Body of pancreas (tissue), 4 donors: ENCODE data around the gene ATP5PD. TPM values are rescaled to one million over a fixed set of nuclear protein-coding genes. Genes with fewer than 3 reads are reported as not detected.

Experiments
- ATAC-seq: fragments of 150-250 bp; one replicate; pipeline ENCODE4 v1.9.1; 2016
- DNase-seq, 4 donors: peaks; one replicate each; pipeline ENCODE4 v3.0.0-alpha.2; 2019
- H3K27ac ChIP-seq, 4 donors: fragments of 200-600 bp; sonication (generic); 1 replicate in 3 of 4; 2 replicates in 1 of 4; pipeline versions ENCODE4 v1.5.1 to v1.6.1; 2016 to 2019; ENCODE audit warnings: mild to moderate bottlenecking in 1 of 4, mixed read lengths in 1 of 4, moderate library complexity in 1 of 4
- H3K27me3 ChIP-seq, 2 donors: fragments of 200-600 bp; sonication (generic); one replicate each; pipeline ENCODE4 v1.6.0; 2016; ENCODE audit warnings: mild to moderate bottlenecking in 1 of 2
- H3K36me3 ChIP-seq, 2 donors: fragments of 200-600 bp; sonication (generic); replicated peaks in 1 of 2; 2 replicates each; pipeline ENCODE4 v1.5.1; 2016; ENCODE audit warnings: low read depth in 2 of 2; ENCODE audit not compliant: insufficient read depth in 1 of 2
- H3K4me1 ChIP-seq: fragments of 200-600 bp; sonication (generic); one replicate; pipeline ENCODE4 v1.6.0; 2016
- H3K4me3 ChIP-seq, 2 donors: fragments of 200-600 bp; sonication (generic); 1 replicate in 1 of 2; 2 replicates in 1 of 2; pipeline ENCODE4 v1.5.1; 2016 to 2019
- H3K9me3 ChIP-seq, 3 donors: fragments of 200-600 bp; sonication (generic); 1 replicate in 2 of 3; 2 replicates in 1 of 3; pipeline ENCODE4 v1.5.1; 2016
- POLR2A ChIP-seq, 3 donors: fragments of 450-650 bp; IDR thresholded peaks; one replicate each; pipeline ENCODE4 v1.6.1; 2016; ENCODE audit warnings: antibody characterized with exemption in 3 of 3, mild to moderate bottlenecking in 2 of 3
- WGBS, 2 donors: methylation state at CpG; one replicate each; pipeline ENCODE4 v1.1.5; 2017; 5-methylcytosine and 5-hydroxymethylcytosine counted together
- intact Hi-C: fragments of 100-400 bp; cut with DNase I; formaldehyde crosslinking; loops from one replicate; pipeline ENCODE4 v1.15.1; 2023
- total RNA-seq, 2 donors: library from RNA; depleted of rRNA; stranded (reverse); fragments of >200 nt; gene quantifications; one replicate each; pipeline ENCODE4 v1.1.0, GENCODE V29; 2016
- TF ChIP-seq, protein P1 (sequence below), 7 experiments: fragments of 450-650 bp in 4 of 7; fragments of 200-600 bp in 3 of 7; sonication (generic) in 3 of 7; IDR thresholded peaks; one replicate each; pipeline ENCODE4 v1.5.1; 2016 to 2019; ENCODE audit warnings: antibody characterized with exemption in 7 of 7

The ATP5PD gene
- total RNA-seq, 2 donors from 2014 or later = 105 to 131 TPM

DNA sequence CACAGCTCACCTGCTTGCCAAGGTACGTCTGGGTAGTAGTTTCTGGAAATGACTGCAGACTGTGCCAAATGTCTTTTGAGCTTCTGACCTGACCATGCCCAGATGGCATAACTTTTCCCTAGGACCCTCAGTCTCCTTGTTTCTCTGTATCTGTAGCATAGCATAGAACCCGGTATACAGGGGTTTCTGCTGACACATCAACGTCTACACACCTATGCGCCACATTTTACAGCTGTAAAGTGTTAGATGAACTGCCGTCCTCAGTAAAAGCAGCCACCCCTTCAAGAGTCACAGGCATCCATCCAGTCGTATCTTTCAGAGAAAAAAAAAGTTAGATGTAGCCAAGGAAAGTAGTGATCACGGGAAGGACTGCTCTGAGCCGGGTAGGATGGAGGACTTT lies 17.7 kb upstream of the ATP5PD start:
- no peak overlapping the region for H3K4me3 ChIP-seq
- DNase-seq (no peak), ATAC-seq (no peak)
- intact Hi-C loops = no loop called here
- no peaks in the 10 kb centered on the region for H3K4me1 ChIP-seq
- 84 to 87% methylated on average over 8 of the region's 8 CpGs for WGBS, 2 donors
- H3K36me3 ChIP-seq = peaks cover 0 to 8% of the 10 kb centered on the region in 2 donors
- no peak overlapping the region for H3K27ac ChIP-seq
- H3K27me3 ChIP-seq = no peaks in the 10 kb centered on the region
- H3K9me3 ChIP-seq = no peaks in the 10 kb centered on the region
- TF ChIP-seq POLR2A (IDR thresholded peaks at IDR 0.05) = no peak
- TF ChIP-seq, protein P1, sequence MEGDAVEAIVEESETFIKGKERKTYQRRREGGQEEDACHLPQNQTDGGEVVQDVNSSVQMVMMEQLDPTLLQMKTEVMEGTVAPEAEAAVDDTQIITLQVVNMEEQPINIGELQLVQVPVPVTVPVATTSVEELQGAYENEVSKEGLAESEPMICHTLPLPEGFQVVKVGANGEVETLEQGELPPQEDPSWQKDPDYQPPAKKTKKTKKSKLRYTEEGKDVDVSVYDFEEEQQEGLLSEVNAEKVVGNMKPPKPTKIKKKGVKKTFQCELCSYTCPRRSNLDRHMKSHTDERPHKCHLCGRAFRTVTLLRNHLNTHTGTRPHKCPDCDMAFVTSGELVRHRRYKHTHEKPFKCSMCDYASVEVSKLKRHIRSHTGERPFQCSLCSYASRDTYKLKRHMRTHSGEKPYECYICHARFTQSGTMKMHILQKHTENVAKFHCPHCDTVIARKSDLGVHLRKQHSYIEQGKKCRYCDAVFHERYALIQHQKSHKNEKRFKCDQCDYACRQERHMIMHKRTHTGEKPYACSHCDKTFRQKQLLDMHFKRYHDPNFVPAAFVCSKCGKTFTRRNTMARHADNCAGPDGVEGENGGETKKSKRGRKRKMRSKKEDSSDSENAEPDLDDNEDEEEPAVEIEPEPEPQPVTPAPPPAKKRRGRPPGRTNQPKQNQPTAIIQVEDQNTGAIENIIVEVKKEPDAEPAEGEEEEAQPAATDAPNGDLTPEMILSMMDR (IDR thresholded peaks at IDR 0.05) = no peak

DNA sequence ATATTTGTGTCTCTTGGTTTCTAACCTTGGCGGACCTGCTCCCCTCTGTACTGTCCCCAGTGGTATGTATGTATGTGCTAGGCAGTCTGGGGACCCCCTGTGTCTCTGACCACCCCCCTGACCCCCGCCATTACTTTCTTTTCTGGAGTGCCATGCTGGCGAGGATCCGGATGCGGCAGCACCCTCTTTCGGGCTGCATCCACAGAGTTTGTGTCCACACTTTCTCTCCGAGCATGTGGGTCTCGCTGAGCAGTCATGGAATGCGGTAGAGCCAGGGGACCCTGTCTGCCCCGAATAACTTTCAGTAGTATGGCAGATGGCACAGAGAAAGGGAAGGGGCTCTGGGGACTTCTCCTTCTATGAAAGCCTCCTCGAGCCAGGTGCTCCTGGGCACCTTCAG lies 17.3 kb upstream of the ATP5PD start:
- DNase-seq (no peak), ATAC-seq (no peak)
- TF ChIP-seq, protein P1 (IDR thresholded peaks at IDR 0.05) = no peak
- TF ChIP-seq POLR2A (IDR thresholded peaks at IDR 0.05) = no peak
- no peaks in the 10 kb centered on the region for H3K9me3 ChIP-seq
- no peaks in the 10 kb centered on the region for H3K4me1 ChIP-seq
- H3K36me3 ChIP-seq = peaks cover 0 to 11% of the 10 kb centered on the region in 2 donors
- H3K4me3 ChIP-seq = no peak overlapping the region
- WGBS, 2 donors = 87 to 93% methylated on average over 10 to 11 of the region's 11 CpGs
- H3K27ac ChIP-seq = no peak overlapping the region
- no peaks in the 10 kb centered on the region for H3K27me3 ChIP-seq
- intact Hi-C loops = no loop called here

DNA sequence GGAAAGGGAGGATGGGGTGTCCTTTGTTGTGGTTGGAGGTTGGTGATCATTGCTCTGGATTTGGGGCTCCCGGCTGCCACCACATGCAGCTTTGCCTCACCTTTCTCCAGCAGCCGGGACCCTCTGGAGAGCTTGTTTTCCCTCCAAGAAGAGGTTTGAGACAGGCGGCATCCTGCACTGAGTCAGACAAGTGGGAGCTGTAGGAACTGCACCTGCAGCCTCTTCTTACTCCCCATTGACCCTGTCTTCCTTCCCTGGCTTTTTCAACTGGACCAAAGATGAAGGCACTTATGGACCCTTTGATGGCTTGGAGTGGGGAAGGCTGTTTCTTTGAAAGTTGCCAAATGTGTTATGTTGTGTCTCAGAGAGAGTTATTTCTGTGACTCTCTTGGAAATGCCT lies 16.9 kb upstream of the ATP5PD start:
- Histone ChIP-seq H3K27me3 (no peaks in the 10 kb centered on the region), H3K9me3 (no peaks in the 10 kb centered on the region), H3K4me1 (no peaks in the 10 kb centered on the region), H3K4me3 (no peak overlapping the region), H3K27ac (no peak overlapping the region), H3K36me3 (peaks cover 0 to 11% of the 10 kb centered on the region in 2 donors)
- DNase-seq = no peak
- ATAC-seq = no peak
- WGBS, 2 donors = 85 to 88% methylated on average over 3 of the region's 3 CpGs
- intact Hi-C loops = no loop called here
- TF ChIP-seq POLR2A (IDR thresholded peaks at IDR 0.05) = no peak

DNA sequence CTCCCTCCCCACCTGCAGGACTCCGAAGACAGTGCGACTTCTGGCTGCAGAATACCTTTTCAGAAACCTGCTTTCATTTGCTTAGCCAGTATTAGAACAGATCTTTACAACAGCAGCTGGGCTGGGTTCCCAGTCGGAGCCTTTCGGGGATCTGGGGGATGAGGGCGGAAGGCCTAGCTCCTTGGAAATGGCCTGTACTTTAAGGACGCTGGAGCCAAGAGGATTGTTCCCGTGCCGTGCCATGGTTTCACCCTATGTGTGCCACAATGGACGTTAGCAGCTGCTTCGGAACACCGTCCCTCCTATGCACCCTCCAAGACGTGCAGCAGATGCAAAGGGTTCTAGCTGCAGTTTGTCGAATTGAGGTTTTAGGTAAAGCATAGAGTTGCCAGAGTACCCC lies 16.4 kb upstream of the ATP5PD start:
- DNase-seq = no peak
- H3K36me3 ChIP-seq = peaks cover 0 to 11% of the 10 kb centered on the region in 2 donors
- H3K4me1 ChIP-seq = no peaks in the 10 kb centered on the region
- H3K27ac ChIP-seq = no peak overlapping the region
- no peaks in the 10 kb centered on the region for H3K9me3 ChIP-seq
- TF ChIP-seq POLR2A (IDR thresholded peaks at IDR 0.05) = no peak
- no peak overlapping the region for H3K4me3 ChIP-seq
- no peaks in the 10 kb centered on the region for H3K27me3 ChIP-seq
- intact Hi-C loops = no loop called here
- WGBS, 2 donors = 88 to 90% methylated on average over 10 to 13 of the region's 13 CpGs
- ATAC-seq = no peak

DNA sequence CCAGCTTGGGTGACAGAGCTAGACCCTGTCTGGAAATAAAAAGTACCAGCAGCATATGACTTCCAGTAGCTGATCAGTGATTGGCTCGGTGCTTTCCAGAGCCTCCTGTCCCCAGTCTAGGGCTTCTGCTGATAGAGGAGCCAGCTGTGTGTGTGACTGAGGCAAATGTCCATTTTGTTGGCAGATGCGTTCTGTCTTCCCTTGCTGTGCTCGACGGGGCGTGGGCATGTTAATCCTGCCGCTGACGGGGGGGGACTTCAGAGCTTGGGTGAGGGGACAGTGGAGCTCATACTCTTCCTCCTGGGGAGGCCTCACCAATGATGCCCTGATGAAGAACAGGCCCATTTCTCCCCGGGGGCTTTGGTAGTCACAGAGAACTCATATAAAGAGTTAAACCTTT lies 14.8 kb upstream of the ATP5PD start:
- DNase-seq (no peak), ATAC-seq (no peak)
- peaks cover 0 to 11% of the 10 kb centered on the region in 2 donors for H3K36me3 ChIP-seq
- 85% methylated on average over 5 to 8 of the region's 8 CpGs for WGBS, 2 donors
- intact Hi-C loops = no loop called here
- no peak overlapping the region for H3K27ac ChIP-seq
- TF ChIP-seq, protein P1 (IDR thresholded peaks at IDR 0.05) = no peak
- TF ChIP-seq POLR2A (IDR thresholded peaks at IDR 0.05) = no peak
- H3K4me1 ChIP-seq = no peaks in the 10 kb centered on the region
- H3K4me3 ChIP-seq = no peak overlapping the region
- H3K9me3 ChIP-seq = no peaks in the 10 kb centered on the region
- no peaks in the 10 kb centered on the region for H3K27me3 ChIP-seq

DNA sequence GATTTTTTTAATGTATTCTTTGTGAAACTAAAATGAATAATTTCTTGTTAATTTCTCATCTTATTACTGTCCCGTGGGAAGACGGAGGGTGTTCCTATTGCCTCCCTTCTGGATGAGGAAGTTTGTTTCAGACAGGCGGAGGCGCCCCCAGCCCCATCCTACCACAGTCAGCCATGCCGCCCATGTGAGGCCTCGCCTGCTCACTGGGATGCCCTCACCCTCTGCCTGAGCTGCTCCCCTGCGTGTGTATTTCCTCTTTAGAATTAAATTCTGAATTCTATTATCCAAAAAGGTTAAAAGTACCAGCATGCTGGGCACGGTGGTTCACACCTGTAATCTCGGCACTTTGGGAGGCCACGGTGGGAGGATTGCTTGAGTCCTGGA lies 14.3 kb upstream of the ATP5PD start:
- no peak for TF ChIP-seq POLR2A (IDR thresholded peaks at IDR 0.05)
- TF ChIP-seq, protein P1 (IDR thresholded peaks at IDR 0.05) = no peak
- DNase-seq (no peak), ATAC-seq (no peak)
- H3K4me1 ChIP-seq = no peaks in the 10 kb centered on the region
- H3K27ac ChIP-seq = no peak overlapping the region
- 94 to 95% methylated on average over 10 of the region's 10 CpGs for WGBS, 2 donors
- peaks cover 0 to 11% of the 10 kb centered on the region in 2 donors for H3K36me3 ChIP-seq
- H3K4me3 ChIP-seq = no peak overlapping the region
- no peaks in the 10 kb centered on the region for H3K27me3 ChIP-seq
- intact Hi-C loops = no loop called here
- H3K9me3 ChIP-seq = no peaks in the 10 kb centered on the region
